ENCODE data around the gene KCNT1.

The KCNT1 gene

GRCh38 chr9:135728436-135729110, 26.6 kb downstream of the KCNT1 start:
- DNase-seq: no peak

GRCh38 chr9:135729480-135729879, 27.5 kb downstream of the KCNT1 start:
- DNase-seq: no peak

GRCh38 chr9:135731454-135731853, 29.5 kb downstream of the KCNT1 start:
- DNase-seq: no peak

GRCh38 chr9:135732569-135733257, 30.7 kb downstream of the KCNT1 start:
- DNase-seq: no peak

GRCh38 chr9:135734616-135735144, 32.7 kb downstream of the KCNT1 start:
- no peak for DNase-seq

GRCh38 chr9:135736272-135736978, 34.4 kb downstream of the KCNT1 start:
- no peak for DNase-seq

GRCh38 chr9:135736979-135737839, 35.2 kb downstream of the KCNT1 start:
- DNase-seq: no peak

- DNase-seq: no peak
These were observed 36.0 kb downstream of the KCNT1 start for GRCh38 chr9:135737840-135738521.

GRCh38 chr9:135739271-135740220, 37.6 kb downstream of the KCNT1 start:
- no peak for DNase-seq

GRCh38 chr9:135741276-135742219, 39.6 kb downstream of the KCNT1 start:
- DNase-seq: no peak

- no peak for DNase-seq
These were observed 41.0 kb downstream of the KCNT1 start for GRCh38 chr9:135743021-135743420.

GRCh38 chr9:135743546-135744332, 41.8 kb downstream of the KCNT1 start:
- DNase-seq: no peak

GRCh38 chr9:135744333-135745070, 42.5 kb downstream of the KCNT1 start:
- no peak for DNase-seq

- DNase-seq: no peak
These were observed 43.2 kb downstream of the KCNT1 start for GRCh38 chr9:135745189-135745588.

GRCh38 chr9:135745686-135746324, 43.8 kb downstream of the KCNT1 start:
- DNase-seq: no peak

- DNase-seq: no peak
These were observed 44.6 kb downstream of the KCNT1 start for GRCh38 chr9:135746565-135746964.

GRCh38 chr9:135747311-135747710, 45.3 kb downstream of the KCNT1 start:
- DNase-seq: no peak

GRCh38 chr9:135748676-135749075, 46.7 kb downstream of the KCNT1 start:
- DNase-seq: no peak

Data from stimulated activated naive CD4-positive, alpha-beta T cell treated with Interleukin-2 at 50 U/mL for 16 hours (primary cell).